Metanephros (tissue), 1 donor: Measurements from ENCODE around the gene PAQR6. TPM values are rescaled to one million over a fixed set of nuclear protein-coding genes. Genes with fewer than 3 reads are reported as not detected.

ENCODE experiments used
- total RNA-seq: library from RNA; depleted of rRNA; stranded (reverse); fragments of >200 nt; gene quantifications from one replicate; pipeline ENCODE4 v1.2.3, GENCODE V29; 2014

Gene PAQR6
- 1.9 TPM for total RNA-seq

GRCh38 chr1:156247460-156248322, at the start of gene PAQR6:
Gene PAQR6, minus strand, starts transcription at chr1:156248056. Its CDS starts 1,325 bp downstream, at chr1:156246731.

GRCh38 chr1:156295391-156295947, 47.6 kb upstream of the PAQR6 start, which contains the start of gene GLMP:
Gene GLMP, minus strand, starts transcription at chr1:156295679. Its CDS starts 34 bp downstream, at chr1:156295645.

GRCh38 chr1:156284112-156284511, 36.3 kb upstream of the PAQR6 start, which contains the start of gene TMEM79:
Gene TMEM79, plus strand, starts transcription at chr1:156284325. Its CDS starts 902 bp downstream, at chr1:156285227.

GRCh38 chr1:156282479-156283222, 34.8 kb upstream of the PAQR6 start, which contains the start of gene SMG5:
Gene SMG5, minus strand, starts transcription at chr1:156282825. Its CDS starts 145 bp downstream, at chr1:156282680.

GRCh38 chr1:156241926-156242325, 5.9 kb downstream of the PAQR6 start, which contains the start of gene BGLAP:
Gene BGLAP, plus strand, starts transcription at chr1:156242184. Its CDS starts 48 bp downstream, at chr1:156242232.

DNA sequence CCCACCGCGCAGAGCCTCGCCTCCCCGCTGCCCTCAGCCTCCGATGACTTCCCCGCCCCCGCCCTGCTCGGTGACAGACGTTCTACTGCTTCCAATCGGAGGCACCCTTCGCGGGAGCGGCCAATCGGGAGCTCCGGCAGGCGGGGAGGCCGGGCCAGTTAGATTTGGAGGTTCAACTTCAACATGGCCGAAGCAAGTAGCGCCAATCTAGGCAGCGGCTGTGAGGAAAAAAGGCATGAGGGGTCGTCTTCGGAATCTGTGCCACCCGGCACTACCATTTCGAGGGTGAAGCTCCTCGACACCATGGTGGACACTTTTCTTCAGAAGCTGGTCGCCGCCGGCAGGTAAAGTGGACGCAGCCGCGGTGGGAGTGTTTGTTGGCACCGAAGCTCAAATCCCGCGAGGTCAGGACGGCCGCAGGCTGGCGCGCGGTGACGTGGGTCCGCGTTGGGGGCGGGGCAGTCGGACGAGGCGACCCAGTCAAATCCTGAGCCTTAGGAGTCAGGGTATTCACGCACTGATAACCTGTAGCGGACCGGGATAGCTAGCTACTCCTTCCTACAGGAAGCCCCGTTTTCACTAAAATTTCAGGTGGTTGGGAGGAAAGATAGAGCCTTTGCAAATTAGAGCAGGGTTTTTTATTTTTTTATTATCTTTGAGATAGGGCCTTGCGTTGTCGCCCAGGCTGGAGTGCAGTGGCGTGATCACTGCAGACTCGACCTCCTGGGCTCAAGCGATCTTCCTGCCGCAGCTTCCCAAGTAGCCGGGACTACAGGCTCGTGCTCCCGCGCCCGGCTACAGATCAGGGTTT, 34.8 kb downstream of the PAQR6 start, which contains the start of gene PMF1:
PMF1 (plus strand) TSS at position 175 of the 811 bp plus-strand sequence; CDS start at position 184, 9 bp downstream.

GRCh38 chr1:156193488-156194299, 54.2 kb downstream of the PAQR6 start, which contains the start of gene SLC25A44:
Gene SLC25A44, plus strand, starts transcription at chr1:156194104. Its CDS starts 5,744 bp downstream, at chr1:156199848.

Other genes with a start within 250 kb of the PAQR6 start
- gene SSR2, start 227.1 kb downstream of the PAQR6 start, total RNA-seq: 214 TPM
- 19.7 TPM for gene UBQLN4, start 194.3 kb downstream of the PAQR6 start, total RNA-seq
- 68.4 TPM for gene LAMTOR2, start 193.3 kb downstream of the PAQR6 start, total RNA-seq
- gene RAB25, start 186.9 kb downstream of the PAQR6 start, total RNA-seq: 34.3 TPM
- 29.6 TPM for gene MEX3A, start 165.6 kb downstream of the PAQR6 start, total RNA-seq
- 182 TPM for gene LMNA, start 133.3 kb downstream of the PAQR6 start, total RNA-seq
- 20.3 TPM for gene SEMA4A, start 94.5 kb downstream of the PAQR6 start, total RNA-seq
- 20.6 TPM for gene SLC25A44, start 54.0 kb downstream of the PAQR6 start, total RNA-seq
- gene PMF1, start 35.0 kb downstream of the PAQR6 start, total RNA-seq: 69.0 TPM
- 2.1 TPM for gene BGLAP, start 5.9 kb downstream of the PAQR6 start, total RNA-seq
- gene SMG5, start 34.8 kb upstream of the PAQR6 start, total RNA-seq: 56.5 TPM
- 4.0 TPM for gene TMEM79, start 36.3 kb upstream of the PAQR6 start, total RNA-seq
- gene GLMP, start 47.6 kb upstream of the PAQR6 start, total RNA-seq: 45.4 TPM
- not detected for gene VHLL, start 51.3 kb upstream of the PAQR6 start, total RNA-seq
- gene CCT3, start 90.2 kb upstream of the PAQR6 start, total RNA-seq: 204 TPM
- not detected for gene TSACC, start 90.5 kb upstream of the PAQR6 start, total RNA-seq
- gene RHBG, start 121.2 kb upstream of the PAQR6 start, total RNA-seq: 7.6 TPM